GM20431 (cell line): ENCODE measurements around the gene PTPRK.

Experiments
- in situ Hi-C: fragments of 300-500 bp; cut with MseI, MboI; formaldehyde crosslinking; loops from one replicate; pipeline ENCODE4 v1.15.0; 2020; ENCODE audit warnings: low sequenced_read_pairs; ENCODE audit not compliant: unreplicated experiment

Gene PTPRK

GRCh38 chr6:127924031-127924430 is 596.4 kb downstream of the PTPRK start:
- in situ Hi-C loops: no loop called here

GRCh38 chr6:127923135-127923534 is 597.3 kb downstream of the PTPRK start:
- in situ Hi-C loops: no loop called here

- in situ Hi-C loops: no loop called here
These were observed 598.4 kb downstream of the PTPRK start for GRCh38 chr6:127921982-127922381.

GRCh38 chr6:127920804-127921203 is 599.6 kb downstream of the PTPRK start:
- in situ Hi-C loops: no loop called here
